Measurements from ENCODE around the gene CFAP61.

DNA sequence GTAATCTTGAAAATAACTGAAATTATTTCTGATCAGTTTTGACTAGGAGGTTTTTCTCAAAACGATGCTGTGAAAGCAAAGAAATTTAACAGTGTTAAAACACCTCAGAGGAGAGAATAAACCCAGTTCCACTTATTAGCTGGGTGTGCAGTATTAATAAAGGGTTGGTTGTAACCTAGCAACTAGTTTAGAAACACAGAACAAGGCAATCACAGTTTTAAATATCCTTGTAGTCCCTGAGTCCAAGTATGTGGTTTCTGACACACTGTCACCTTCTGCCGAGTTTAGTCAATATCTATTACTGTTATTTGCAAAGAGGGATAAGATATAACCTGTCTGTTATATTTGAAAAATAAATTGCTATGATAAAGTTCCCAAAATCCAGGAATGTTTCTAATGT lies 245.4 kb downstream of the CFAP61 start:
- TF ChIP-seq, protein P1, sequence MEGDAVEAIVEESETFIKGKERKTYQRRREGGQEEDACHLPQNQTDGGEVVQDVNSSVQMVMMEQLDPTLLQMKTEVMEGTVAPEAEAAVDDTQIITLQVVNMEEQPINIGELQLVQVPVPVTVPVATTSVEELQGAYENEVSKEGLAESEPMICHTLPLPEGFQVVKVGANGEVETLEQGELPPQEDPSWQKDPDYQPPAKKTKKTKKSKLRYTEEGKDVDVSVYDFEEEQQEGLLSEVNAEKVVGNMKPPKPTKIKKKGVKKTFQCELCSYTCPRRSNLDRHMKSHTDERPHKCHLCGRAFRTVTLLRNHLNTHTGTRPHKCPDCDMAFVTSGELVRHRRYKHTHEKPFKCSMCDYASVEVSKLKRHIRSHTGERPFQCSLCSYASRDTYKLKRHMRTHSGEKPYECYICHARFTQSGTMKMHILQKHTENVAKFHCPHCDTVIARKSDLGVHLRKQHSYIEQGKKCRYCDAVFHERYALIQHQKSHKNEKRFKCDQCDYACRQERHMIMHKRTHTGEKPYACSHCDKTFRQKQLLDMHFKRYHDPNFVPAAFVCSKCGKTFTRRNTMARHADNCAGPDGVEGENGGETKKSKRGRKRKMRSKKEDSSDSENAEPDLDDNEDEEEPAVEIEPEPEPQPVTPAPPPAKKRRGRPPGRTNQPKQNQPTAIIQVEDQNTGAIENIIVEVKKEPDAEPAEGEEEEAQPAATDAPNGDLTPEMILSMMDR (IDR thresholded peaks at IDR 0.05; ENCODE audit: low read depth, low read length), result no peak
- TF ChIP-seq EZH2phosphoT487 (IDR thresholded peaks at IDR 0.05; ENCODE audit: low read depth), result no peak

Data from OCI-LY3 (cell line).